GM10248 (cell line): ENCODE data around the gene PKNOX2.
"Not testable (repeated sequence)": the region's sequence is repeated elsewhere in the genome, so short reads cannot be mapped to it uniquely, and the experiment has no call there.

Source experiments
- CTCF ChIA-PET: fragments of 300-600 bp; sonication (Branson Sonifier 250); formaldehyde crosslinking; extraction: SDS; loops from one replicate; lab custom pipeline; 2021; ENCODE audit warnings: antibody characterized with exemption; lab: Yijun Ruan, JAX
- POLR2A ChIA-PET: fragments of 350-650 bp; sonication (Branson Sonifier 250); formaldehyde crosslinking; extraction: SDS; loops from one replicate; lab custom pipeline; 2020; ENCODE audit warnings: antibody characterized with exemption; lab: Yijun Ruan, JAX
- DNase-seq: peaks from one replicate; pipeline ENCODE4 v3.0.0; 2012; ENCODE audit errors: extremely low spot score
- CTCF ChIP-seq: IDR thresholded peaks from 2 replicates; pipeline ENCODE4 v1.5.1; 2012; ENCODE audit warnings: mild to moderate bottlenecking, low read depth; ENCODE audit errors: extremely low read depth, missing control alignments, control extremely low read depth

PKNOX2 gene

GRCh38 chr11:125211948-125212340 is 47.4 kb downstream of the PKNOX2 start:
- no peak for TF ChIP-seq CTCF
- CTCF ChIA-PET: no interaction called here
- POLR2A ChIA-PET: no interaction called here
- DNase-seq: no peak

DNA sequence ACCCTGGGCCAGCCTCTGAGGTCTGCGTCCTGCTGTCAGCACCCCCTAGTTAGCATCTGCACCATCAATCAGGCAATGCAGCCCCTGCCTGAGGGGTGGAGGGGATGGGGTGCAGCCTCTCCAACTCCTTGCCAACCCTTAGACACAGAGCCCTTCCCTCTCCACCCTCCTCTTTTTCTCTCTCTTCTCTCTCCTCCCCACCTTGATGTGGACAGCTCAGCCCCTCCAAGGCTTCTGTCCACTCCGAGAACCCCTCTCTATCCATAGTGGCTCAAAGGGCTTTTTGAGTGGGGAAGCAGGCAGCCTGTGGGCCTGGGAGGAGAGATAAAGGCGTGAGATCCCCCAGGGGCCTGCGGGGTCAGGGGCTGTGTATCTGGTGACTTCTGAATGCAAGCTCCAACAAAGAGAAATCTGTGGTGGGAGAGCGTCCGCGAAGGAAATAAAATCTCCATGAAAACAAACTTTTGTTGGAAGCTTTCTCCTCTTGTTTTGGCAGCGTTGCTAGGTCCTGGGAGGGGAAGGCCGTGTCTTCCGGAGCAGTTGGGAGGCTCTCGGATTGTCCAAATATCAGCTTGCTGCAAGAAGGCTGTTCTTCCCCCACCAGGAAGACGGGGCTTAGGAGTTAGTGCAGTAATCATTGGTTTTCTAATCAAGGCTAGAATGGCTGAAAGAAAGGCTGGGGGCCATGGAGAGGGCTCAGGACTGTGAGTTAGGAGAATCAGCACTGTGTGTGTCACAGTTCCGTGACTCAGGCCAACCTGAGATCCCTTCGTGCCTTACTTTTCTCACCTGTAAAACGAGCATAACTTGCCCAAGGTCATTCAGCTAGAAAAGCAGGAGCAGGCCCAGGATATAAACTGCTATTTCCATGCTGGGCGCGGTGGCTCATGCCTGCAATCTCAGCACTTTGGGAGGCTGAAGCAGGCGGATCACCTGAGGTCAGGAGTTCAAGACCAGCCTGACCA is 50.3 kb downstream of the PKNOX2 start:
- ChIA-PET POLR2A (no interaction called here), CTCF (no interaction called here)
- DNase-seq: no peak
- TF ChIP-seq CTCF: no peak

GRCh38 chr11:125215976-125216375 is 51.4 kb downstream of the PKNOX2 start:
- ChIA-PET CTCF (no interaction called here), POLR2A (no interaction called here)
- TF ChIP-seq CTCF: no peak
- no peak for DNase-seq

DNA sequence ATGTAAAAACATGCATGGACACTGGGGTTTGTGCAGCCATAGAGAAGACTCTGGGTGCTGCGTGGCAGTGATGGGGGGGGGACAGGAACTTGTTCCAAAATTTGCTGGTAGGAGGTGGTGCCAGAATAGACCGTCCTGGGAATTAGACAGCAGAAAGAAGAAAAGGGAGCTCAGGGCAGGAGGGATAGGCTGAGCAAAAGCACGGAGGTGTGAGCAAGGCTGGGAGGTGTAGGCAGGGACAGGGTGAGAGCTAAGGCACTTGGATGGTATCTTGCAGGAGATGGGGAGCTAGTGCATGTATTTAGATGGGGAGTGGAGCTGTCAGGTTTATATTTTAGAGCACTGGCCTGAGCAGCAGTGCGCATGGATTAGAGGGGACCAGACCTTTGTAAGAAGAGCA is 53.8 kb downstream of the PKNOX2 start:
- TF ChIP-seq CTCF: no peak
- no peak for DNase-seq
- ChIA-PET CTCF (no interaction called here), POLR2A (interaction anchor here (0.5 kb wide), 1 partner anchor 266 kb away, joined by 3 read pairs; no protein-coding TSS in a partner anchor)

GRCh38 chr11:125221461-125221860 is 56.9 kb downstream of the PKNOX2 start:
- ChIA-PET CTCF (no interaction called here), POLR2A (no interaction called here)
- no peak for DNase-seq
- TF ChIP-seq CTCF: no peak

DNA sequence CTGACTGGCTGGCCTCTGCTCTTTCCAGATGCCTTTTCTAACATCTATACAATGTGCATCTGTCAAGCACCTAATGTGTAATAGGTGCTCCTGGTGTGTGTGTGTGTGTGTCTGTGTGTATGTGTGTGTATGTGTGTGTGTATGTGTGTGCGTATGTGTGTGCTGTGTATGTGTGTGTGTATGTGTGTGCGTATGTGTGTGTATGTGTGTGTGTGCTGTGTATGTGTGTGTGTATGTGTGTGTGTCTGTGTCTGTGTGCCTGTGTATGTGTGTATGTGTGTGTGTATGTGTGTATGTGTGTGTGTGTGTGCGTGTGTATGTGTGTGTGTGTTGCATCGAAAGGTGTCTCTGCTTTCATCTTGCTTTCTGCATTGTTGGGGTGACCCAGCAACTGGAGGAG is 57.9 kb downstream of the PKNOX2 start:
- DNase-seq: no peak
- TF ChIP-seq CTCF: no peak
- ChIA-PET POLR2A (no interaction called here), CTCF (no interaction called here)

DNA sequence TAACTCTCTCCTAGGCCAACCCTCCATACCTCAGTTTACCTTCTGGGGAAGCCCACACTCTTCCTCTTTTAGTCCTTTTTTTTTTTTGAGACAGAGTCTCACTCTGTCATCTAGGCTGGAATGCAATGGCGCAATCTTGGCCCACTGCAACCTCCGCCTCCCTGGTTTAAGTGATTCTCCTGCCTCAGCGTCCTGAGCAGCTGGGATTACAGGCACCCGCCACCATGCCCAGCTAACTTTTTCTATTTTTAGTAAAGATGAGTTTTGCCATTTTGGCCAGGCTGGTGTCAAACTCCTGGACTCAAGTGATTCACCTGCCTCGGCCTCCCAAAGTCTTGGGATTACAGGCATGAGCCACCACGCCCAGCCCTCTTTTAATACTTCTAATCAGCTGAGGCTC is 58.6 kb downstream of the PKNOX2 start:
- DNase-seq, POLR2A ChIA-PET, CTCF ChIA-PET: not testable (repeated sequence)
